ENCODE measurements around the gene ARFGAP1.

DNA sequence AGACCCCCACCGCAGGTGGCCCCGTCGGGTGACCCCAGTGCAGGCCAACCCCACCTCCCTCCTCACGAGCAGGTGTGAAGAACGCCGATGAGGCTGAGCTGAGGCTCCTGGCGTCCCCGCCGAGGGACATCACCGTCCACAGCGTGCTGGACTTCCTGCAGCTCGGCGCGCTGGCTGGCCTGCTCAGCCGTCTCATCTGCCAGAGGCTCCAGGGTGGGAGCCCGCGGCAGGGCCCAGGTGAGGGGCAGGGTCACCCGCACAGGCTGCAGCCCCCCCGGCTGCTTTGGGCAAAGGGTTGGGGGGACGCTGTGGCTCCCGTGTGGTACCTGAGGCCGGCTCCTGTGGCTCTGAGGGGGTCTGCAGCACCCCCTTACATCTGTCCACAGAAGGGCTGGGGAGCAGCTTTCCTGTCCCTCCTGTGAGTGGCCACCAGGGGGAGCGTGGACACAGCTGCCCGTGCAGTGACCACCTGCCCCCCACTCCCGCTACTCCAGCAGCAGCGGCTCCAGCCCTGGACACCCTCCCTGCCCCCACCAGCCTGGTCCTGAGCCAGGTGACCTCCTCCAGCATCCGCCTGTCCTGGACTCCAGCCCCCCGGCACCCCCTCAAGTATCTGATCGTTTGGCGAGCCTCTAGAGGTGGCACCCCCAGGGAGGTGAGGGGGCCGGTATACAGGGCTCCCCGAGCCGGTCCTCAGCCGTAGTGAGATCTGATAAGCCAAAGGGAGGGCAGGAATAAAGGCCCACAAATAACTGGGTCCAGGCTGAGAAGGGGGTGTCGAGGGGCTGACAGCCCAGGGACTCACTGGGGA is 36.9 kb downstream of the ARFGAP1 start:
- TF ChIP-seq POLR2A (IDR thresholded peaks at IDR 0.05; ENCODE audit: low read depth, low read length) (no peak), POLR2AphosphoS5 (IDR thresholded peaks at IDR 0.05; ENCODE audit: low read depth, low read length) (no peak), TAF1 (IDR thresholded peaks at IDR 0.05; ENCODE audit: low read depth, low read length) (no peak), SPI1 (IDR thresholded peaks at IDR 0.05; ENCODE audit: low read depth, low read length) (no peak)

Measured in GM12891 (cell line).